Uterus (tissue), 4 donors: ENCODE measurements around the gene PRPF18. TPM values are rescaled to one million over a fixed set of nuclear protein-coding genes. Genes with fewer than 3 reads are reported as not detected.

Experiments used
- DNase-seq, 2 donors: peaks; one replicate each; pipeline ENCODE4 v3.0.0-alpha.2; 2019 to 2020
- H3K27ac ChIP-seq, 2 donors: fragments of 200-600 bp; sonication (generic); 1 replicate in 1 of 2; 2 replicates in 1 of 2; pipeline ENCODE4 v1.5.1; 2016 to 2018
- H3K27me3 ChIP-seq, 2 donors: fragments of 200-600 bp; sonication (generic); one replicate each; pipeline ENCODE4 v1.5.1; 2018 to 2019; ENCODE audit warnings: control low read depth in 1 of 2
- H3K36me3 ChIP-seq, 2 donors: fragments of 200-600 bp; sonication (generic); one replicate each; pipeline ENCODE4 v1.5.1; 2019; ENCODE audit warnings: control low read depth in 1 of 2
- H3K4me1 ChIP-seq, 2 donors: fragments of 200-600 bp; sonication (generic); one replicate each; pipeline ENCODE4 v1.5.1; 2018 to 2019; ENCODE audit warnings: control low read depth in 1 of 2
- H3K4me3 ChIP-seq, 2 donors: fragments of 200-600 bp; sonication (generic); 1 replicate in 1 of 2; 2 replicates in 1 of 2; pipeline ENCODE4 v1.5.1; 2018 to 2019; ENCODE audit warnings: mild to moderate bottlenecking in 1 of 2
- H3K9me3 ChIP-seq, 2 donors: fragments of 200-600 bp; sonication (generic); one replicate each; pipeline ENCODE4 v1.5.1; 2019; ENCODE audit warnings: control low read depth in 1 of 2
- CTCF ChIP-seq, 4 experiments: fragments of 200-600 bp in 2 of 4; fragments of 450-650 bp in 2 of 4; sonication (generic) in 2 of 4; IDR thresholded peaks; one replicate each; pipeline ENCODE4 v1.5.1; 2016 to 2019; ENCODE audit warnings: antibody characterized with exemption in 4 of 4, mild to moderate bottlenecking in 2 of 4, moderate library complexity in 1 of 4
- POLR2A ChIP-seq, 2 donors: fragments of 450-650 bp; IDR thresholded peaks; one replicate each; pipeline ENCODE4 v1.6.1; 2016; ENCODE audit warnings: antibody characterized with exemption in 2 of 2, mild to moderate bottlenecking in 1 of 2, moderate library complexity in 1 of 2
- intact Hi-C: fragments of 100-400 bp; cut with DNase I; formaldehyde crosslinking; loops from one replicate; pipeline ENCODE4 v1.15.1; 2023; ENCODE audit warnings: low total_unique reads
- total RNA-seq, 4 donors: library from RNA; depleted of rRNA in 3 of 4; stranded (reverse); fragments of >200 nt in 3 of 4; gene quantifications; one replicate each; pipeline versions ENCODE4 v1.1.0 to v1.2.4, GENCODE V29; 2014 to 2023
- donor health status: DM: yes; HTN: yes; CAD: no.

The PRPF18 gene
- total RNA-seq, 4 donors from 2014 or later: 5.6 to 61.4 (median 22.5) TPM

- TF ChIP-seq POLR2A (IDR thresholded peaks at IDR 0.05) (no peak), CTCF (IDR thresholded peaks at IDR 0.05) (no peak)
- DNase-seq: no peak
- no peaks in the 10 kb centered on the region for H3K9me3 ChIP-seq
- intact Hi-C loops: no loop called here
- no peaks in the 10 kb centered on the region for H3K4me1 ChIP-seq
- H3K27ac ChIP-seq: no peak overlapping the region
- H3K36me3 ChIP-seq: no peaks in the 10 kb centered on the region
- H3K27me3 ChIP-seq: no peaks in the 10 kb centered on the region
- H3K4me3 ChIP-seq: no peak overlapping the region
Measured at GRCh38 chr10:13614530-13615332, 28.0 kb downstream of the PRPF18 start.

GRCh38 chr10:13615650-13616300 lies 29.0 kb downstream of the PRPF18 start:
- no peaks in the 10 kb centered on the region for H3K9me3 ChIP-seq
- no peaks in the 10 kb centered on the region for H3K36me3 ChIP-seq
- H3K4me3 ChIP-seq: no peak overlapping the region
- intact Hi-C loops: no loop called here
- TF ChIP-seq POLR2A (IDR thresholded peaks at IDR 0.05): no peak
- no peaks in the 10 kb centered on the region for H3K4me1 ChIP-seq
- DNase-seq: no peak
- no peak overlapping the region for H3K27ac ChIP-seq
- no peaks in the 10 kb centered on the region for H3K27me3 ChIP-seq

- Histone ChIP-seq H3K4me1 (no peaks in the 10 kb centered on the region), H3K27ac (no peak overlapping the region), H3K4me3 (no peak overlapping the region), H3K9me3 (no peaks in the 10 kb centered on the region), H3K36me3 (no peaks in the 10 kb centered on the region), H3K27me3 (no peaks in the 10 kb centered on the region)
- TF ChIP-seq CTCF (IDR thresholded peaks at IDR 0.05): no peak
- TF ChIP-seq POLR2A (IDR thresholded peaks at IDR 0.05): no peak
- intact Hi-C loops: no loop called here
- no peak for DNase-seq
Measured at GRCh38 chr10:13617116-13617515, 30.4 kb downstream of the PRPF18 start.

- no peaks in the 10 kb centered on the region for H3K36me3 ChIP-seq
- H3K27me3 ChIP-seq: no peaks in the 10 kb centered on the region
- no peak overlapping the region for H3K4me3 ChIP-seq
- no peaks in the 10 kb centered on the region for H3K9me3 ChIP-seq
- H3K4me1 ChIP-seq: no peaks in the 10 kb centered on the region
- H3K27ac ChIP-seq: no peak overlapping the region
- TF ChIP-seq POLR2A (IDR thresholded peaks at IDR 0.05) (no peak), CTCF (IDR thresholded peaks at IDR 0.05) (no peak)
- DNase-seq: no peak
- intact Hi-C loops: no loop called here
Measured at GRCh38 chr10:13621931-13622330, 35.2 kb downstream of the PRPF18 start.

DNA sequence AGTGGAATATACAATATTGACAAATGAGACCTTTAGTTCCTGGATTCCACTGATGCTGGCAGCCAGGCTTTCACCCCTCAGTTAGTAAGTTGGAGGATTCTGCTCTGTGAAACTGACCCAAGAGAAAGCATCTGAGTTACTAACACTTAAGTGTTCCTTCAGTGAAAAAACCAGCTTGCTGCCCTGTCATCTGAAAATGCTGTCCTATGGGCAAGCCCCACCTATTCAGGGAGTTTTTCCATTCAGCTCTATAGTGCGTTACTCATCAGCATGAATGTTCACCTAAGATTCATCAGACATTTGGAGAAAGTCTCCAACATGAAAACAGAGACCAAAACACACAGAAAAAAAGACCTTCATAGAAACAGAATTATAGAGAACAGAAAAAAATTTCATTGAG lies 37.9 kb downstream of the PRPF18 start:
- intact Hi-C loops: no loop called here

More for the DNA sequence above, 37.9 kb downstream of the PRPF18 start:
- H3K4me3 ChIP-seq: no peak overlapping the region
- no peak overlapping the region for H3K27ac ChIP-seq
- H3K27me3 ChIP-seq: no peaks in the 10 kb centered on the region
- no peak for TF ChIP-seq POLR2A (IDR thresholded peaks at IDR 0.05)
- TF ChIP-seq CTCF (IDR thresholded peaks at IDR 0.05): no peak
- no peak for DNase-seq
- H3K9me3 ChIP-seq: no peaks in the 10 kb centered on the region
- no peaks in the 10 kb centered on the region for H3K36me3 ChIP-seq
- no peaks in the 10 kb centered on the region for H3K4me1 ChIP-seq
